HG02852 (cell line): ENCODE results near the gene RAP1B.

ENCODE experiments used
- ATAC-seq: cut with Tn5 transposase; IDR thresholded peaks from one replicate; pipeline ENCODE4 v1.9.1; 2021; ENCODE audit warnings: mild to moderate bottlenecking, moderate library complexity; ENCODE audit not compliant: unreplicated experiment

RAP1B gene

GRCh38 chr12:68610370-68611093 is at the start of gene RAP1B:
Gene RAP1B, plus strand, starts transcription at chr12:68610899. Its CDS starts 37,826 bp downstream, at chr12:68648725.
- peak; percentile 77 for ATAC-seq

- no peak for ATAC-seq
Measured at GRCh38 chr12:68561830-68562229, 48.9 kb upstream of the RAP1B start.

- ATAC-seq = no peak
Measured at GRCh38 chr12:68564166-68564565, 46.5 kb upstream of the RAP1B start.

GRCh38 chr12:68565391-68565903 is 45.3 kb upstream of the RAP1B start:
- no peak for ATAC-seq

GRCh38 chr12:68568922-68569569 is 41.7 kb upstream of the RAP1B start:
- no peak for ATAC-seq

- ATAC-seq = no peak
Measured at GRCh38 chr12:68572661-68573060, 38.0 kb upstream of the RAP1B start.

GRCh38 chr12:68573406-68573805 is 37.3 kb upstream of the RAP1B start:
- no peak for ATAC-seq

GRCh38 chr12:68577949-68578348 is 32.8 kb upstream of the RAP1B start:
- no peak for ATAC-seq

GRCh38 chr12:68578765-68579164 is 31.9 kb upstream of the RAP1B start:
- ATAC-seq = no peak

- ATAC-seq = no peak
Measured at GRCh38 chr12:68579254-68579653, 31.4 kb upstream of the RAP1B start.

GRCh38 chr12:68580911-68581310 is 29.8 kb upstream of the RAP1B start:
- no peak for ATAC-seq

GRCh38 chr12:68581926-68582325 is 28.8 kb upstream of the RAP1B start:
- no peak for ATAC-seq

- no peak for ATAC-seq
Measured at GRCh38 chr12:68585966-68586365, 24.7 kb upstream of the RAP1B start.

- ATAC-seq = peak; percentile 83
Measured at GRCh38 chr12:68587448-68587873, 23.2 kb upstream of the RAP1B start.

GRCh38 chr12:68589194-68589593 is 21.5 kb upstream of the RAP1B start:
- ATAC-seq = no peak

GRCh38 chr12:68591734-68592418 is 18.8 kb upstream of the RAP1B start:
- ATAC-seq = peak; percentile 50

- ATAC-seq = no peak
Measured at GRCh38 chr12:68595241-68595640, 15.5 kb upstream of the RAP1B start.

- ATAC-seq = no peak
Measured at GRCh38 chr12:68601767-68602166, 8.9 kb upstream of the RAP1B start.

- ATAC-seq = no peak
Measured at GRCh38 chr12:68602720-68603119, 8.0 kb upstream of the RAP1B start.

GRCh38 chr12:68608191-68608590 is 2.5 kb upstream of the RAP1B start:
- ATAC-seq = no peak

GRCh38 chr12:68609998-68610369 is 715 bp upstream of the RAP1B start:
- no peak for ATAC-seq
